Stimulated activated CD4-positive, alpha-beta T cell treated with anti-CD3 and anti-CD28 coated beads, Interleukin-15, amount 100 ng/mL, for 24 hours (primary cell): ENCODE measurements around the gene PKD1L1.

Experiments
- DNase-seq: peaks from one replicate; pipeline ENCODE4 v3.0.0-alpha.2; 2020

Gene PKD1L1

GRCh38 chr7:47897831-47898230 lies 50.4 kb downstream of the PKD1L1 start:
- DNase-seq: no peak

- DNase-seq: no peak
These were observed 51.4 kb downstream of the PKD1L1 start for GRCh38 chr7:47896809-47897423.

- DNase-seq: no peak
These were observed 53.2 kb downstream of the PKD1L1 start for GRCh38 chr7:47895026-47895425.

- no peak for DNase-seq
These were observed 54.4 kb downstream of the PKD1L1 start for GRCh38 chr7:47893721-47894365.

- no peak for DNase-seq
These were observed 55.0 kb downstream of the PKD1L1 start for GRCh38 chr7:47893238-47893637.

- no peak for DNase-seq
These were observed 57.7 kb downstream of the PKD1L1 start for GRCh38 chr7:47890606-47891005.

- DNase-seq: no peak
These were observed 58.1 kb downstream of the PKD1L1 start for GRCh38 chr7:47890125-47890524.

- no peak for DNase-seq
These were observed 58.5 kb downstream of the PKD1L1 start for GRCh38 chr7:47889723-47890122.

GRCh38 chr7:47888371-47889265 lies 59.6 kb downstream of the PKD1L1 start:
- DNase-seq: no peak

GRCh38 chr7:47887016-47887640 lies 61.1 kb downstream of the PKD1L1 start:
- DNase-seq: no peak

- no peak for DNase-seq
These were observed 62.1 kb downstream of the PKD1L1 start for GRCh38 chr7:47885987-47886811.

GRCh38 chr7:47885309-47885986 lies 62.8 kb downstream of the PKD1L1 start:
- peak; percentile 6 for DNase-seq

GRCh38 chr7:47884675-47885074 lies 63.6 kb downstream of the PKD1L1 start:
- DNase-seq: no peak

- DNase-seq: no peak
These were observed 65.6 kb downstream of the PKD1L1 start for GRCh38 chr7:47882635-47883034.

GRCh38 chr7:47881256-47881655 lies 67.0 kb downstream of the PKD1L1 start:
- no peak for DNase-seq

- DNase-seq: no peak
These were observed 69.6 kb downstream of the PKD1L1 start for GRCh38 chr7:47878662-47879061.

GRCh38 chr7:47877336-47877735 lies 70.9 kb downstream of the PKD1L1 start:
- DNase-seq: no peak

- no peak for DNase-seq
These were observed 72.1 kb downstream of the PKD1L1 start for GRCh38 chr7:47875998-47876744.

- no peak for DNase-seq
These were observed 72.9 kb downstream of the PKD1L1 start for GRCh38 chr7:47875406-47875805.

GRCh38 chr7:47873762-47874161 lies 74.5 kb downstream of the PKD1L1 start:
- no peak for DNase-seq

- DNase-seq: no peak
These were observed 81.0 kb downstream of the PKD1L1 start for GRCh38 chr7:47867286-47867685.
